Mesenchymal stem cell (in vitro differentiated cells and primary cell): ENCODE results near the gene MASP2.
"Not testable (repeated sequence)": the region's sequence is repeated elsewhere in the genome, so short reads cannot be mapped to it uniquely, and the experiment has no call there.

ENCODE experiments used
- DNase-seq: peaks from one replicate; pipeline ENCODE4 v3.0.0-alpha.2; 2013
- H2AFZ ChIP-seq: one replicate; pipeline ENCODE4 v1.6.1; 2013; ENCODE audit warnings: low read depth, mild to moderate bottlenecking, control low read depth, inconsistent platforms, low read length, moderate library complexity
- H2AK5ac ChIP-seq: 2 replicates; pipeline ENCODE4 v1.6.1; 2013; ENCODE audit warnings: low read length, moderate library complexity, mild to moderate bottlenecking, inconsistent platforms; ENCODE audit not compliant: severe bottlenecking
- H2BK120ac ChIP-seq: one replicate; pipeline ENCODE4 v1.6.1; 2013; ENCODE audit warnings: low read depth, mild to moderate bottlenecking, inconsistent platforms, low read length, moderate library complexity
- H2BK12ac ChIP-seq, 2 experiments: one replicate each; pipeline ENCODE4 v1.6.1; 2013; ENCODE audit warnings: inconsistent platforms in 2 of 2, low read length in 2 of 2, mild to moderate bottlenecking in 2 of 2, moderate library complexity in 2 of 2, control low read depth in 1 of 2
- H2BK15ac ChIP-seq: one replicate; pipeline ENCODE4 v1.6.1; 2013; ENCODE audit warnings: mild to moderate bottlenecking, low read depth, inconsistent platforms; ENCODE audit not compliant: poor library complexity, severe bottlenecking
- H2BK5ac ChIP-seq: 2 replicates; pipeline ENCODE4 v1.6.1; 2013; ENCODE audit warnings: low read depth, mild to moderate bottlenecking, low read length, control low read depth, inconsistent platforms; ENCODE audit not compliant: poor library complexity, severe bottlenecking
- H3K14ac ChIP-seq, 2 experiments: one replicate each; pipeline ENCODE4 v1.6.1; 2013; ENCODE audit warnings: inconsistent platforms in 2 of 2, low read length in 2 of 2, control low read depth in 1 of 2, mild to moderate bottlenecking in 1 of 2, moderate library complexity in 1 of 2
- H3K18ac ChIP-seq, 2 experiments: one replicate each; pipeline ENCODE4 v1.6.1; 2013; ENCODE audit warnings: inconsistent platforms in 2 of 2, low read length in 2 of 2, control low read depth in 1 of 2, low read depth in 1 of 2, mild to moderate bottlenecking in 1 of 2
- H3K23ac ChIP-seq, 2 experiments: one replicate each; pipeline ENCODE4 v1.6.1; 2013; ENCODE audit warnings: inconsistent platforms in 2 of 2, low read length in 2 of 2, mild to moderate bottlenecking in 2 of 2, moderate library complexity in 2 of 2, control low read depth in 1 of 2
- H3K27ac ChIP-seq: 2 replicates; pipeline ENCODE4 v1.5.1; 2013; ENCODE audit warnings: mild to moderate bottlenecking, moderate library complexity, low read length, control low read depth, inconsistent platforms; ENCODE audit not compliant: poor library complexity, severe bottlenecking
- H3K27me3 ChIP-seq, 2 experiments: 2 replicates each; pipeline versions ENCODE4 v1.6.1 to v1.7.0; 2013; ENCODE audit warnings: low read length in 2 of 2, mild to moderate bottlenecking in 2 of 2, moderate library complexity in 2 of 2, control low read depth in 1 of 2, inconsistent platforms in 1 of 2; ENCODE audit not compliant: control insufficient read depth in 1 of 2, insufficient read depth in 1 of 2
- H3K36me3 ChIP-seq, 2 experiments: 2 replicates each; pipeline versions ENCODE4 v1.6.1 to v1.7.0; 2013; ENCODE audit warnings: low read length in 2 of 2, control low read depth in 1 of 2, inconsistent platforms in 1 of 2, low read depth in 1 of 2, mild to moderate bottlenecking in 1 of 2; ENCODE audit not compliant: insufficient read depth in 2 of 2, control insufficient read depth in 1 of 2
- H3K4ac ChIP-seq, 2 experiments: one replicate each; pipeline ENCODE4 v1.6.1; 2013; ENCODE audit warnings: inconsistent platforms in 2 of 2, low read length in 2 of 2, mild to moderate bottlenecking in 2 of 2, moderate library complexity in 2 of 2, control low read depth in 1 of 2, low read depth in 1 of 2
- H3K4me1 ChIP-seq: 2 replicates; pipeline ENCODE4 v1.6.1; 2013; ENCODE audit warnings: low read depth, low read length, control low read depth; ENCODE audit not compliant: control insufficient read depth, insufficient read depth
- H3K4me2 ChIP-seq: 2 replicates; pipeline ENCODE4 v1.6.1; 2013; ENCODE audit warnings: low read length, mild to moderate bottlenecking, inconsistent platforms; ENCODE audit not compliant: poor library complexity, severe bottlenecking
- H3K4me3 ChIP-seq, 2 experiments: 2 replicates each; pipeline versions ENCODE4 v1.5.1 to v1.7.0; 2013; ENCODE audit warnings: low read length in 2 of 2, mild to moderate bottlenecking in 2 of 2, control low read depth in 1 of 2, low read depth in 1 of 2; ENCODE audit not compliant: insufficient read depth in 1 of 2
- H3K79me1 ChIP-seq: replicated peaks from 2 replicates; pipeline ENCODE4 v1.6.1; 2013; ENCODE audit warnings: mild to moderate bottlenecking, control low read depth, low read length, inconsistent platforms; ENCODE audit not compliant: poor library complexity, severe bottlenecking
- H3K9ac ChIP-seq: 2 replicates; pipeline ENCODE4 v1.7.0; 2013; ENCODE audit warnings: mild to moderate bottlenecking, low read length, moderate library complexity
- H3K9me3 ChIP-seq: 2 replicates; pipeline ENCODE4 v1.7.0; 2013; ENCODE audit warnings: mild to moderate bottlenecking, low read length; ENCODE audit not compliant: control insufficient read depth
- H4K8ac ChIP-seq: one replicate; pipeline ENCODE4 v1.6.1; 2013; ENCODE audit warnings: inconsistent platforms, mild to moderate bottlenecking, low read length, moderate library complexity
- H4K91ac ChIP-seq: one replicate; pipeline ENCODE4 v1.6.1; 2013; ENCODE audit warnings: mild to moderate bottlenecking, low read length, inconsistent platforms
- WGBS: methylation state at CpG from one replicate; pipeline ENCODE4 v1.1.7; 2013; ENCODE audit warnings: mixed read lengths; 5-methylcytosine and 5-hydroxymethylcytosine counted together

The MASP2 gene

DNA sequence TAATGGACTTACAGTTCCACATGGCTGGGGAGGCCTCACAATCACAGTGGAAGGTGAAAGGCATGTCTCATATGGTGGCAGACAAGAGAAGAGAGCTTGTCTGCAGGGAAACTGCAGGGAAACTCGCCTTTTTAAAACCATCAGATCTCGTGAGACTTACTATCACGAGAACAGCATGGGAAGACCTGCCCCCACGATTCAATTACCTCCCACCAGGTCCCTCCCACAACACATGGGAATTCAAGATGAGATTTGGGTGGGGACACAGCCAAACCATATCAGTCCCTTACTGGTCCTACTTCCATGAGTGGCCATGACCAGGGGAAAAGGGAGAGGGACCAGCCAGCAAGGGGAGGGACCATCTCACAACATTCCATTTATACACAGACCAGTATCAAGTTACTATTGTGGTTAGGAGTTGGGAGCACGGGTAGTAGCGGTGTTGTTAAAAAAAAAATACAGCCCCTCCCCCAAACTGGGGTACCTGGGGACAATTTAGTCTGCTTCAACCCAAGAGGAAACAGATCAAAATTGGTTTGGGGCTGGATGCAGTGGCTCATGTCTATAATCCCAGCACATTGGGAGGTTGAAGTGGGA, 57.0 kb downstream of the MASP2 start:
- H3K4me1 ChIP-seq, result not testable (repeated sequence)
- H3K27me3 ChIP-seq, result peaks cover 8 to 24% of the 10 kb centered on the region in 2 experiments

GRCh38 chr1:10989095-10989494, 57.9 kb downstream of the MASP2 start:
- H3K79me1 ChIP-seq, result no peaks in the 10 kb centered on the region
- no peak overlapping the region for H2BK12ac ChIP-seq
- WGBS, result 86% methylated on average over 5 of the region's 5 CpGs
- no peak for DNase-seq
- peaks cover 1% of the 10 kb centered on the region for H3K4me1 ChIP-seq
- H2BK5ac ChIP-seq, result no peak overlapping the region
- no peak overlapping the region for H2BK15ac ChIP-seq
- H4K91ac ChIP-seq, result no peak overlapping the region
- no peaks in the 10 kb centered on the region for H3K9me3 ChIP-seq
- H3K27ac ChIP-seq, result no peak overlapping the region
- H3K4me2 ChIP-seq, result no peak overlapping the region
- no peak overlapping the region for H3K18ac ChIP-seq
- H2AFZ ChIP-seq, result no peak overlapping the region
- H3K27me3 ChIP-seq, result peaks cover 8 to 24% of the 10 kb centered on the region in 2 experiments
- H3K4ac ChIP-seq, result no peak overlapping the region
- no peak overlapping the region for H2AK5ac ChIP-seq
- no peak overlapping the region for H4K8ac ChIP-seq
- no peak overlapping the region for H2BK120ac ChIP-seq
- H3K36me3 ChIP-seq, result no peaks in the 10 kb centered on the region
- no peak overlapping the region for H3K9ac ChIP-seq
- no peak overlapping the region for H3K14ac ChIP-seq
- H3K23ac ChIP-seq, result no peak overlapping the region
- H3K4me3 ChIP-seq, result no peak overlapping the region

More for the DNA sequence above, 57.0 kb downstream of the MASP2 start:
- not testable (repeated sequence) for H3K79me1 ChIP-seq, DNase-seq, H3K27ac ChIP-seq, H3K4ac ChIP-seq, H2AFZ ChIP-seq, H3K9ac ChIP-seq, H3K18ac ChIP-seq, H3K4me2 ChIP-seq, H3K36me3 ChIP-seq, H4K91ac ChIP-seq, H2BK15ac ChIP-seq, H2AK5ac ChIP-seq, H4K8ac ChIP-seq, H3K4me3 ChIP-seq, H2BK120ac ChIP-seq, H2BK12ac ChIP-seq, H2BK5ac ChIP-seq, H3K23ac ChIP-seq, H3K9me3 ChIP-seq, H3K14ac ChIP-seq
- WGBS, result 61% methylated on average over 3 of the region's 6 CpGs

DNA sequence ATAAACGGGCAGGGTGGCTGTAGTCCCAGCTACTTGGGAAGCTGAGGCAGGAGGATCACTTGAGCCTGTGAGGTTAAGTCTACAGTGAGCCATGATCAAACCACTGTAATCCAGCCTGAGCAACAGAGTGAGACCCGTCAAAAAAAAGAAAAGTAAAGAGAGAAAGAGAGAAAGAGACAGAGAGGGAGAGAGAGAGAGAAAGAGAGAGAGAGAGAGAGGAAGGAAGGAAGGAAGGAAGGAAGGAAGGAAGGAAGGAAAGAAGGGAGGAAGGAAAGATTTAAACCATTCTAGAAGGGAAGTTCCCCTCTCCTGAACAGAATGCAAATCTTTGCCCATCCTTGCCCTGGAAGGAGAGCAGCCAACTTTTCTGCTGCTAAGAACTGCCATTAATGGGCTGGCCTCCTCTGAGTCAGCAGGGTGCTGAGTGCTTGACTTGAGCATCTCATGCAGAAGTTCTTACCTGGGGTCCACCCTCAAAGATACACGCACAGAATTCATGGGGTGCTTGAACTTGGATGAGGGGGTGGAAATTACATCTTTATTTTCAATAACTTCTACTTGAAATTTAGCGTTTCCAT, 59.1 kb downstream of the MASP2 start:
- Histone ChIP-seq H3K9me3 (no peaks in the 10 kb centered on the region), H2BK120ac (no peak overlapping the region), H3K36me3 (no peaks in the 10 kb centered on the region), H2BK12ac (no peak overlapping the region), H3K4me2 (no peak overlapping the region), H2AK5ac (no peak overlapping the region), H3K4me3 (no peak overlapping the region), H3K23ac (no peak overlapping the region), H2BK15ac (no peak overlapping the region), H3K27me3 (peaks cover 8 to 22% of the 10 kb centered on the region in 2 experiments), H3K18ac (no peak overlapping the region), H2BK5ac (no peak overlapping the region), H4K91ac (no peak overlapping the region), H3K79me1 (no peaks in the 10 kb centered on the region), H2AFZ (no peak overlapping the region), H3K27ac (no peak overlapping the region), H3K4me1 (peaks cover 1% of the 10 kb centered on the region), H3K9ac (no peak overlapping the region), H3K14ac (no peak overlapping the region), H3K4ac (no peak overlapping the region), H4K8ac (no peak overlapping the region)
- DNase-seq, result no peak
- WGBS, result 73% methylated on average over 3 of the region's 4 CpGs

DNA sequence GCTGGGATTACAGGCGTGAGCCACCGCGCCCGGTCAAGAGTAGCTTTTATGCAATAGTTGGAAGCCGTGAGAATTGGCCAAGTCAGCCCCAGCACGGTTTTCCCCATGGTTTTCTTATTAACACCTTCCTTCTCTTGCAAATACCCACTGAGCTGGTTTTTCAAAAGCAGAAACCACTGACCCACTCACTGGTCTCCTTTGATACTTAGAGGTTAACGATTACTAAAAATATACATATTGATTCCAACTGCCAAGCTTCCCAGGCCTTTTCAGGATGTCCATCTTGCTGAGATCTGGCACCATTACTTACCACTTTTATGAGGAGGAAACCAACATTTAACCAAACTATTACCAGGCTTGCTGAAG, 60.5 kb downstream of the MASP2 start:
- Histone ChIP-seq H3K27ac (no peak overlapping the region), H3K4me3 (no peak overlapping the region), H3K14ac (no peak overlapping the region), H3K4me1 (peaks cover 1% of the 10 kb centered on the region), H3K79me1 (no peaks in the 10 kb centered on the region), H2AFZ (no peak overlapping the region), H3K4ac (no peak overlapping the region), H2BK5ac (no peak overlapping the region), H2BK12ac (no peak overlapping the region), H3K27me3 (peaks cover 16 to 19% of the 10 kb centered on the region in 2 experiments), H2AK5ac (no peak overlapping the region), H3K23ac (no peak overlapping the region), H2BK15ac (no peak overlapping the region), H4K8ac (no peak overlapping the region), H3K36me3 (no peaks in the 10 kb centered on the region), H3K9me3 (no peaks in the 10 kb centered on the region), H4K91ac (no peak overlapping the region), H2BK120ac (no peak overlapping the region), H3K9ac (no peak overlapping the region), H3K4me2 (no peak overlapping the region), H3K18ac (no peak overlapping the region)
- DNase-seq, result no peak
- 83% methylated on average over 7 of the region's 7 CpGs for WGBS
